Stimulated activated CD8-positive, alpha-beta memory T cell treated with anti-CD3 and anti-CD28 coated beads, Interleukin-7, amount 100 ng/mL, for 24 hours (primary cell): ENCODE data around the gene MOB3B.
"Not testable (repeated sequence)": the region's sequence is repeated elsewhere in the genome, so short reads cannot be mapped to it uniquely, and the experiment has no call there.

ENCODE experiments used
- DNase-seq: peaks from one replicate; pipeline ENCODE4 v3.0.0-alpha.2; 2020; ENCODE audit warnings: low read depth

MOB3B gene

DNA sequence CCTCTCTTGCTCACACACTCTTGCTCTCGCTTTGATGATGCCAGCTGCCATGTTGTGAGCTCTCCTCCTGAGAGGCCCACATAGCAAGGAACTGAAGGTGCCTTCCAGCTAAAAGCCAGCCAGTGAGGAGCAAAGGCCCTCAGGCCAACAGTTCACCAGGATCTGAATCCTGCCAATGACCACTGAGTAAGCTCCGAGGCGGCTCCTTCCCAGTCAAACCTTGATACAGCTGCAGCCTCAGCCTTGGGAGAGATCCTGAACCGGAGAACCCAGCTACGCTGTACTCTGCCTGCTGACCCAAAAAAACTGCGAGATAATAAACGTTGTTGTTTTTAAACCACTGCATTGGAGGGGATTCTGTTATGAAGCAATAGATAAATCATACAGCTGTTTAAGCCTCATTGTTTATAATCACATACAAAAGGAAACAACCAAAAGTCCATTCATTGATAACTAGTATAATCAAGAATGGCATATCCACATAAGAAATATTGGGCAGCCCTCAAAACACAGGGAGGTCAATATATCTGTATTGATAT is 54.5 kb downstream of the MOB3B start:
- no peak for DNase-seq

DNA sequence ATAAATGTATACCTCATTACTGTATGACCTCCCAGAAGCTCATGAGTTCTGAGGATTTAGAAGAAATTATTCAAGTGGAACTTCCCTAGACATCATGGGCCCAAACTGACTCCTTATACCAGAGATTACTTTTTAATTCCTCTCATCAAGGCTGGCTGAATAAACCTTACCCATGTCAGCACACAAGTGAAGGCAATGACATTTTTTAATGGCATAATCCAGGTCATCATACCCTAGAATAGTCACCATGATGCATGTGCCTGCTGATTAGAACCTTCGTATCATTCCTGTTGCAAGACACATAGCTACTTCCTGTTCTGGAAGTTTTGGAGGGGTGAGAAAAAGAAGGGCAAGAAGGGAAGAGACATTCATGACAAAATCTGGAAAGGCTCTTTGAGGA is 55.3 kb downstream of the MOB3B start:
- DNase-seq, result no peak

DNA sequence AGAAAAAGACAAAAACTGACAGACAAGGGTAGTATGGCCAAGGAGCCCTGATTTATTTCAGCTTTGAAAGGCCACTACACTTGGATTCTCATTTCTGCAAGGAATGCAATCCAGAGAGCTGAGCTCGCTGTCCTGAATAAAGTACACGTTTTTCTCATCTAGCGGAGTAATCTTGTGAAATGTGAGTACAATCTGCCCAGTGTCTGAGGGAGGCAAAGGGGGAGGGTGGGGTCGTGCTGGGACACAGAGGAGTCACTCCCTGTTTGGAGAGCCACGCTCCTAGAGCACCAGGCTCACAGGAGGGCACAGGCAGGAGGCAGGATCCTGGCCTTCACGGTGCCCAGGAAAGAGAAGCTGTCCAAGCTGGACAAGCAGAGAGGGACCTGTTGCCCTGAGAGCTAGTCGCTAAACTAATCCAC is 56.5 kb downstream of the MOB3B start:
- no peak for DNase-seq

DNA sequence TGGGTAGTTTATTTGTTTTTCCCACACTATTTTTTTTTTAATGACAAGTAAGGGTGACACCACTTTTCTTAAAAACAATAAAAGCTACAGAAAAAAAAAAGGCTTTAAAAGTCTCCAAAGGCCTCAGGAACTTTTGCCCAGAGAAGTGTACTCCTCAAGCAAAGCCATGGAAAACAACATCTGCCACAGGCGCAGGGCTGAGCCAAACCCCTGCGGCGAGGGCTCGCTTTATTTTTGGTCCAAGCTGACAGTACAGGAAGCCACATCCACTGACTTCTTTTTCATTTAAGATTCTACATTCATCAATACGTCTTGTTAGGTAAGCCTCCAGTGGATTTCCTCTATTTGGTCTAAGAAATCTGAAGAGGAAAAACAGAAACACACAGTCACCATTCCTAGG is 57.4 kb downstream of the MOB3B start:
- DNase-seq, result no peak

DNA sequence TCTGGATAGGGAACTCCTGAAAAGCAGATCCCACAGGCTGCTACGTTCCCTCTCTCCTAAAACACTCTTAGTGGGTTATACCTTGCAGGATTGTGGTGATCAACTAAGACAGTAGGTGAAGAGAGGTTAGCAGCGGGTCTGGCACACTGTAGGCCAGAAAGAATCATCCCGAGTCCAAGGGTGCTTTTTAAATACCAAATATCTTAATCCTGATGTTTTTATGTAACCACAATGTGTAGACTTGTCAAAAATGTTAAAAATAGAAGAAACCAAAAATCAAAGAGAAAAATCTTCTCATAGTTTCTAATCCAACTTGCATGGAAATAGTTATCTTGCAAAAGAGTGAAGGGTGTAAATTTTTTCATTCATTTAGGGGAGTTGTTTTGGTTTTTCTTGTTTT is 57.8 kb downstream of the MOB3B start:
- no peak for DNase-seq

DNA sequence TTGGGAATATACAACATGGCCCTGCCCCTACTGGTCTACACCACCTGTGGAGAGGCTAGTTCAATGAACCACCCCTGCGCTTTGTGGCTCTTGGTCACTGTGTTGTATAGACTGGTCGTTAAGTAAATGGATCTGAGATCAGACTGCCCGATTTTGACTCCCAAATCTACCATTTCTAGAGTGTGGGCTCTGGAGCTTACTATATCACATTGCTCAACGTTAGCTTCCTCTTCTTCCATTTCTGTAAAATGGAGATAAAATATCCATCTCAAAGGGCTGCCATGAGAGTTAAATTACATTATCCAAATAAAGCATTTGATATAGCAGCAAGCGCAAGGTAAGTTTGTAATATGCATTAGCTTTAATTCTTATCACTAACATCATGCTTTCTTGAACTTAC is 58.2 kb downstream of the MOB3B start:
- DNase-seq, result no peak

DNA sequence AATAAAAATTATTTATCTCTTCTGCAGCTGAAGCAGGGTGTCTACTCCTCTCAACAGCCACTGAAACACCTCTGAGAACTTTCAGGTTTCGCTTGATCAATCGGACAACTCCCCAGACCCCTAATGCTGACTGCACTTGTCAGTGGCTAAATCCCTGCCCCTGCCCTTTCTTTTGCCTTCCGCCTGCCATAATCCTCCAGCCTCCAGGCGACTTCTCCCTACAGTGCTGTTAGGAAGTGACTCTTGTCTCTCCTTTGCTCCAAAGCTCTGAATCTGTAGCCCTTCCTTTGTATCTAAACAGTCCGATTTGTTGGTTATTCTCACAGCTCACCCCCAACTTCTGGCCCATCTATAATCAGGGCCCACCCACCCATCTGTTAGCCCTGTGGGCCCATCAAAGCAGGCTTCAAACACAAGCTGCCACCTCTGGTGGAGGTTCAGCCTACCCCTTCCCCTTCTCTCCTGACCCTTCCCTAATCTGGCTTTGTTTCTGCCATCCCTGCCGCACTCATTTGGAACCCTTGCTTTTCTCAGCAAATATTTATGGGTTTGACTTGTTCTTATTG is 59.2 kb downstream of the MOB3B start:
- no peak for DNase-seq

DNA sequence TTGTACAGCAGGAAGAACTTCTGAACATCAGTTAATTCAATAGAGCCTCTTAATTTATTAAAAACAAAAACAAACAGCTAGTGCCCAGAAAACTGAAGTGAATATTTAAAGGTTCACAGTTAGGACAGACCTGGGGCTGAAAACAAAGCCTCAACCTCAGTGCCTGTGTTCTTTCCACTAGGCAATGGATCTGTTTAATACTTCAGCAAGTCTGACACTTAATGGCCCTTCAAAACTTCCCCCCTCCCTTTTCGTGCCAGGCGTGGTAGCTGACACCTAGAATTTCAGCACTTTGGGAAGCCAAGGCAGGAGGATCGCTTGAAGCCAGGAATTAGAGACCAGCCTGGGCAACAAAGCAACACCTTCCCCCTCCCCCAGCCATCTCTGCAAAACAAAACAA is 60.1 kb downstream of the MOB3B start:
- DNase-seq, result no peak

DNA sequence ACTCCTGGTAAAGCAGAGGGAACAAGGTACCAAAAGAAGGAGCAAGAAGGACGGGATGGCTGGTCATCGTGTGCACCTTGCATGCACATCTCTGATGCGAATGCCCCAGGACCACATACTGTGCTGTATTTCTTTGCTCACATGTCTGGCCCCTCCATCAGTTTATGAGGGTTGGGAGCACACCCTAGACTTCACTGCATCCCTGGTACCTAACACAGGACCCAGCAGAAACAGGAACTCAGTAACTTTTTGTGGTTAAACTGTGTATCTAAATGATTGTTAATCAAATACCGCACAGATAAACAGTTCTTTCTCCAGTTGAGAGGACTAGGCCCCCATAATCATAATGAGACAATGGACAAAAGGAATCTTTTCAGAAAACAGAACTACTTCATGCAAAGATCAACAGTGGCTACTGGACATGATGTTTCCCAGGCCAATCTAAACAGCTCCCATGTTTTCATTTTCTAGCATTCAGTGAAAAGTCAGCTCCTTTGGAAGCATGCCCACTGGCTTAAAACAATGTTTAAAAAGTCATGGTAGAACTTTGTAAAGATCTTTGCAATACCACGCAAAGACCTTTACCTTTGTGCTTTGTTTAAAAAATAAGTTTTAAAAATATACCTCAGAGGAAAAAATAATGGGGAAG is 61.0 kb downstream of the MOB3B start:
- no peak for DNase-seq

DNA sequence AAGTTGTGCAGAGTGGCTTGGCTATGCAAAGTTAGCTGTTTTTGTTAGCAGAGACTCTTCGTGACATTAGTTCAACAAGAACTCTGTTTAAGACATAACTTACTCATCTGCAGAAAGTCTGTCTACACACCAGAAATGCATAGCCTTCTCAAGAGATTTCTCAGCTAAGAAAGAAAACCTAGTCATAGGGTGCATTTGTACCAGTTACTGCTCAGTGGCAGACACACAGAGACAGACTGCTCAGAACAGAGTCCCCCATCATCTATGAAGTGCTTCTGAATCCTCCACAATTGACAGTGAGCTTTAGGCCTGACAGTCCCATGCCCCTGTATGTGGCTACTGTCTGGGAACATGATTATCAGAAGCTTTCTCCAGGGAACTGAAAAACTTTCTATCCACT is 61.6 kb downstream of the MOB3B start:
- DNase-seq, result no peak

DNA sequence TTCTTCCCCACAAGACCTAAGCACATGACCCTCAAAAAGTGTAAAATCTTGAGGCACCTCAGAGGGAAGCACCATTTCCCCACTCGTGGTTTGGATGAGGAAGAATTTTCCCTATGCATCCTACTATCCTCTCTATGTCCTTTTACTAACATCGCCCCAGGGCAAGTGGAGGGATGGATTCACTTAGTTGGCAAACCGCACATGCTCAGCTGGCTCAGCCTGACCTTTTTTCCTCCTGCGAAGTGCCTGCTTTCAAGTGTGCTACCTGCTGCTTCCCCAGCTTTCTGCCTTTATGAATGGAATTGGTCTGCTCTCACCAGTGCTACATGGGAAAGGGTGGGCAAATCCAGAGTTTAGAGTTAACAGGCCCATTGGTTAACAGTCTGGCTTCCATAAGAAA is 62.1 kb downstream of the MOB3B start:
- DNase-seq, result no peak

DNA sequence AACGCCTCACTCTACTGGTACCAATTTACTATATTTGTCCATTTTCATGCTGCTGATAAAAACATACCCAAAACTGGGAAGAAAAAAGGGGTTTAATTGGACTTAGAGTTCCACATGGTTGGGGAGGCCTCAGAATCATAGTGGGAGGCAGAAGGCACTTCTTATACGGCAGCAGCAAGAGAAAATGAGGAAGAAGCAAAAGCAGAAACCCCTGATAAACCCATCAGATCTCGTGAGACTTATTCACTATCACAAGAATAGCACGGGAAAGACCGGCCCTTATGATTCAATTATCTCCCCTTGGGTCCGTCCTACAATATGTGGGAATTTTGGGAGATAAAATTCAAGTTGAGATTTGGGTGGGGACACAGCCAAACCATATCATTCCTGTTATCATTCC is 63.1 kb downstream of the MOB3B start:
- DNase-seq, result not testable (repeated sequence)

DNA sequence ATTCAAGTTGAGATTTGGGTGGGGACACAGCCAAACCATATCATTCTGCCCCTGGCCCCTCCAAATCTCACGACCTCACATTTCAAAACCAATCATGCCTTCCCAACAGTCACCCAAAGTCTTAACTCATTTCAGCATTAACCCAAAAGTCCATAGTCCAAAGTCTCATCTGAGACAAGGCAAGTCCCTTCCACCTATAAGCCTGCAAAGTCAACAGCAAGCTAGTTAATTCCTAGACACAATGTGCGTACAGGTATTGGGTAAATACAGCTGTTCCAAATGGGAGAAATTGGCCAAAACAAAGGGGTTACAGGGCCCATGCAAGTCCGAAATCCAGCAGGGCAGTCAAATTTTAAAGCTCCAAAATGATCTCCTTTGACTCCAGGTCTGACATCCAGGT is 64.7 kb downstream of the MOB3B start:
- DNase-seq, result not testable (repeated sequence)

DNA sequence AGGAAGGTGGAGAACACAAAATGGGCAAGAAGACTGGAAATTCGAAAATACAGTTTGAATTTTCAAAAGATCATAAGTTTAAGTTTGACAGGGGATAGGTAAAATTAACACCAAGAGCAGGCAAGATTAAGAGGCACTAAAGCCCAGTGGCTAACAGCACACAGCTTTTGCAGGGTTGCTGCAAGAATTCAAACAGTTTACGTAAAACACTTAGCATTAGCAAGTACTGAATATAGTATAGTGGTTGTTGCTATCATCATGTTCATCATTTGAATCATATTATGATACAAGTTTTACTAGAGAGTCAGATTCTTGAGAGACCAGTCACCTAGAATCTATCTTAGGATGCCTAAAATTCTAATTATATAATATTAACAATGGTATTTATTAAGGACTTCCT is 66.8 kb downstream of the MOB3B start:
- no peak for DNase-seq

DNA sequence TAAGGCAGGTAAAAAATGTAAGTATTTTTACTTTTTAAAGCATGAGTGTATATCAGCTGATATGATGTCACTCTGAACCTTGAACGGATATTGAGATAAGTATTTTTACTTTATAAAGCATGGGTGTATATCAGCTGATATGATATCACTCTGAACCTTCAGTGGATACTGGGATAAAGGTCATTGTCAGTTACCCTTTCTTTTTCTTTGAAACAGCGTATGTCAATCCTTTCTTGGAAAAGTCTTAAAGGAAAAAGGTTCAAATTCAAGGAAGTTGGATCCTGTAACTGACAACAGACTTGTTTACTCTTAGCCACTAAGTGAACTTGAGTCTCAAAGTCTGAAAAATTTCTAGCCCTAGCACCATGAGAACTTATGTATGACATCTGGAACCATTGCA is 67.2 kb downstream of the MOB3B start:
- no peak for DNase-seq

DNA sequence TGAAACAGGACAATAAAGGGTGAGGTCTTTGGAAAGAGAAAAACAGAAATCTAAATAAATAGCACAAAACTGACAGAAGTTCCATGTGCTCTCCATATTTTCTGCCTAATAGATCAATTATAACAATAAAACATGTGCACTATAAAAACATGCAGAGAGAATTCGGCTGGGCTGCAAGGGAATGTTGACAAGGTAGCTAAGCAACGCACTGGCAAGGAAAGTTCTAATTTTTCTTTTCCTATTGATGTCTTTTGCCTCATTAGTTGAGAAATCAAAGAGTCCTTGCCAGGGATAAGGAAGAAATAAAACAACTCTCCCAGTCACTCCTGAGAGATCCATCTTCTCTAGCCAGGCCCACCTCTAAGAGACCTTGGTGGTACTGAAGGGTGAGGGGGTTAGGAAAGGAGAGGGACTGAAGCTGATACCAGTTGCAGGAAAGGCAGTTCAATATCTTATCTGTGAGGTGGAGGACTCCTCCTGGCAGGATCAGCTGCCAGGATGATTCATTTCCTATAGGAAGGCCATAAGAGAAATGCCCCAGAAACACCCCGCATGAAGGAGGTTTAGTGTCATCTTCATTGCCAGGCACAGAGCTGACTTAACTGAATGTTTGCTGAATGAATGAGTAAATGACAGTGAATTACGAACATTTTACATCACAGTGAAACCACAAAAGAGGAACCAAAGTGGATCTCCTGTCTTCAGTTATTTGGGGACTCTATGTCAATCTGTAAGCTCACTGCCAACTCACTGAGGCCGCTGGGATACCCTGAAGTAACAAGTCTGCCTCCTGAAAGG is 69.2 kb downstream of the MOB3B start:
- no peak for DNase-seq

DNA sequence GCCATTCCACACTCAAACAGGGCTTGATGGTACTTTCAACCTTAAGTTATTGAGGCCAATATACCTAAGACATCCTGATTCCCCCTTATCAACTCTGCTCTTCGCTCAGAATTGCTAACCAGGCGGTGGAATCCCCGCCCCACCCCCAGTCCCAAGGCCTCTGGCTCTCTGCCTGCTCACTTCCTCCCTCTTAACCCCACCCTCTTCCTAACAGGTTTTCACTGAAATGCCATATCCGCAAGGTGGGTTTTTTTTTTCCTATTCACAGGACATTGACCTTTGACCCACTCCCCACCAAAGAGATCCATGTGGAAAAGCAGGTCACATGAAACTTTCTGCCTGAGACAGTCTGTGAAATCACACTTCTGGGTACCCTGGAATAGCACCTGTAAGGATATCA is 72.2 kb downstream of the MOB3B start:
- DNase-seq, result no peak

DNA sequence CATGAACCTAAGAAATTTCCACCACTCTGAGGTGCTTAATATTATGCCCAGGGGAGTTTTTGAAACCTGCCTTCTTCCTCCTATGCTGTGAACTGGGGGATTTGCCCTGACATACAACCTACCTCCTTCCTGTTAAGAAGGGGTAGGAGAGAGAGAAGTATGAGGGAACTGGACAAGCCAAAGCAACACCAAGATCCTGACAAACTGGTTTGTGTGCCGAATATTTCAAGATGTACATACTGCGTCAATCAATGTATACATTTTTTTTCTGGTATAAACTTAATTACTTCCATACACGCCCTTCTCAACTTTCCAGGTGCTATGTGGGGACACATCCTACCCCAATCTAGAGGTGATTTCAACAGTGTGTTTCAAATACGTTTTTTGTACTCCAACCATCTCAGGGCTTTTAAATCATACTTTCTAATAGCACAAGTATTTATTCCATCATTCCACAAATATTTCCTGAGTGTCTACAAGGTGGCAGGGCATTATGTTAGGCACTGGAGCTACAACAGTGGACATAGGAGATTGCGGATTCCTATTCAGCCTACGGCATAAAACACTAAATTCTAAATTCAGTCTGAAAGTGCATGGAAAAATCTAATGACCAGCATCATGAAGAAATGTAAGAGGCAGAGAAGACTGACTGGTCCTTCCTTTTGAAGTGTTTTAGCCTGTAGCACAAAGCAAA is 75.6 kb downstream of the MOB3B start:
- no peak for DNase-seq

DNA sequence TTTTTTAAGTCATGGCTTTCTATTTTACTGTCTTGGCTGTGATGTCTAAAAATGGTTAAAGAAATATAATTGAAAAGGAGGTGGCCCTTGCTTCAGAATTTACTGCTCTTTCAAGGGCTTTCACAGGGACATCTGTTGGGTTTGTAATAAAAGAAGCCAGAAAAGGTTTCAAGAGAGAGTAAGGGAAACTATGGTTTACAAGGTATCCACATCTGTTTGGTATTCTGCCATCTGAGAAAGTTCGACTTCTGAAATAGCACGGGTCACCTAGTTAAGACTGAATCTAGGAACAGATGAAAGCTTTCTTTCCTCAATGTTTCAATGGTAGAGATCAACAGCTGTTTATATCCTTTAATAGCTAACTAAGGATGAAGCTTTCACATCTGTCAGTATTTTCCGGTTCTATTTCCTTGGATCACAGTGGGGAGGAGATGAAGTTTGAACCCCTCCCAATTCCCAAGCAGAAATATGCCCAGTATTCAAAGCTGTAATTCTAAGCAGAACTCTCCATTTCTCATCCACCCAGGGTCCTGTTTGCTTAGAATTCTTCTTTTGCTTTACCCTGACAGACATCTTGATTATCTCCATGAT is 78.3 kb downstream of the MOB3B start:
- DNase-seq, result no peak

DNA sequence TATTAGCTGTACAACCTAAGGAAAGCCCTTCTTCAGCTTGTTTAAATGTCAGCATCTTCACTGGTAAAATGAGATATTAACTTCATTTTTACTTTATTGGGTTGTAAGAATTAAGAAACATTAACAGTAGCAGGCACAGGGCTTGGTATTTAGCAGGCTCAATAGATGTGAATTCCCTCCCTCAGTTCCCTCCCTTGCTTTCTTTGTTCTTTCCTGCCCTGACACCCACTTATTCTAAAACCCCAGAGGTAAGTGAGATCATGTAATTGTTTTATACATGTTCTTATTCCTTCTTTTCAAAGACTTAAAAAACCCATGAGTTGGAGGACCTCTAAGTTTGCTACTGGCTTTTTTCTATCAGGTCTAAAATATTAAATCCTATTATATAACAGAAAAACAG is 78.9 kb downstream of the MOB3B start:
- no peak for DNase-seq

DNA sequence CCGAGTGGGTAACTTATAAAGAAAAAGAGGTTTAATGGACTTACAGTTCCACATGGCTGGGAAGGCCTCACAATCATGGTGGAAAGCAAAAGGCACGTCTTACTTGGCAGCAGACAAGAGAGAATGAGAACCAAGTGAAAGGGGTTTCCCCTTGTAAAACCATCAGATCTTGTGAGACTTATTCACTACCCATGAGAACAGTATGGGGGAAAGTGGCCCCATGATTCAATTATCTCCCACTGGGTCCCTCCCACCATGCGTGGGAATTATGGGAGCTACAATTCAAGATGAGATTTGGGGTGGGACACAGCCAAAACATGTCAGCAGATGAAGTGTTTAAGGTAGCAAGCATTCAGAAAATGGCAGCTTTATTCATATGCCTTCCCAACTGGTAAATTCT is 81.3 kb downstream of the MOB3B start:
- DNase-seq, result not testable (repeated sequence)

DNA sequence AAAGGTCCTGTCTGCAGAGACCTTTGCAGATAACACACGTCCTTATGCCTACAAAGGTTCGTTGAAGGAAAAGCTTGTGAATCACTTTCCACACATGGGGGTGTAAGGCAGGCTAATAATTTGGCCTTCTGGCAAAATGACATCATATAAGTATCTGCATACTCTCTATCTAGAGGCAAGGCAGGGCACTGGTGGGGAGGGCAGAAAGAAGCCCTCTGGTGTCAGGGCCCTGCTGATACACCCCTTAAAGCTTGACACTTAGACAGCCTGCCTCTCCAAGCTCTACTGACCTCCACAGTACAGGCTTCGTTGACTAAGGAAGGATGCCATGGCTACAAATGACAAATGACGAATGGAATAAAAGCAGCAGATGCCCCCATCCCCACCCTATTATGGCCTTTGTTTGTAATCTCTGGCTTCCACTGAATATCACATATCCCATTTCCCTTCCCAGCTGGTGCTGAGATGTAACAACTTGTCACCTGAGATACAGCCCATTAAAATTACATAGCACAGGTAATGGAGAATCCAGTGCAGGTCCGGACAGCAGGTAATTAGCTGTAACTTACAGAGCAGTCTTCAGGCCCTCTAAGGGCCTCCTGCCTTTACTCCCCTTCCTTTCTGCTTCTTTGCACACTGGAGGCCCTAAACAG is 82.5 kb downstream of the MOB3B start:
- DNase-seq, result no peak
